Neutrophil (primary cell): Measurements from ENCODE around the gene NINL.
"Not testable (repeated sequence)": the region's sequence is repeated elsewhere in the genome, so short reads cannot be mapped to it uniquely, and the experiment has no call there.

ENCODE experiments used
- H3K27ac ChIP-seq: fragments of 200-600 bp; sonication (generic); 2 replicates; pipeline ENCODE4 v1.5.1; 2016; ENCODE audit warnings: mild to moderate bottlenecking, moderate library complexity
- H3K27me3 ChIP-seq: fragments of 200-600 bp; sonication (generic); 2 replicates; pipeline ENCODE4 v1.6.0; 2016; ENCODE audit warnings: mild to moderate bottlenecking
- H3K36me3 ChIP-seq: fragments of 200-600 bp; sonication (generic); 2 replicates; pipeline ENCODE4 v1.5.1; 2017
- H3K4me1 ChIP-seq, 2 experiments: fragments of 200-600 bp in 1 of 2; sonication (generic) in 1 of 2; 1 replicate in 1 of 2; 2 replicates in 1 of 2; pipeline versions ENCODE4 v1.5.1 to v1.6.1; 2013 to 2016; ENCODE audit warnings: low read depth in 1 of 2, low read length in 1 of 2, mild to moderate bottlenecking in 1 of 2, moderate library complexity in 1 of 2; ENCODE audit not compliant: control insufficient read depth in 1 of 2, insufficient read depth in 1 of 2
- H3K4me3 ChIP-seq, 2 experiments: fragments of 200-600 bp in 1 of 2; sonication (generic) in 1 of 2; 1 replicate in 1 of 2; 2 replicates in 1 of 2; pipeline ENCODE4 v1.5.1; 2013 to 2016; ENCODE audit warnings: low read depth in 1 of 2, low read length in 1 of 2, mild to moderate bottlenecking in 1 of 2, moderate library complexity in 1 of 2
- H3K9me3 ChIP-seq: fragments of 200-600 bp; sonication (generic); 2 replicates; pipeline ENCODE4 v1.5.1; 2016
- TF ChIP-seq, protein P1 (sequence below): fragments of 200-600 bp; sonication (generic); IDR thresholded peaks from 2 replicates; pipeline ENCODE4 v1.5.1; 2016; ENCODE audit warnings: antibody characterized with exemption

The NINL gene

DNA sequence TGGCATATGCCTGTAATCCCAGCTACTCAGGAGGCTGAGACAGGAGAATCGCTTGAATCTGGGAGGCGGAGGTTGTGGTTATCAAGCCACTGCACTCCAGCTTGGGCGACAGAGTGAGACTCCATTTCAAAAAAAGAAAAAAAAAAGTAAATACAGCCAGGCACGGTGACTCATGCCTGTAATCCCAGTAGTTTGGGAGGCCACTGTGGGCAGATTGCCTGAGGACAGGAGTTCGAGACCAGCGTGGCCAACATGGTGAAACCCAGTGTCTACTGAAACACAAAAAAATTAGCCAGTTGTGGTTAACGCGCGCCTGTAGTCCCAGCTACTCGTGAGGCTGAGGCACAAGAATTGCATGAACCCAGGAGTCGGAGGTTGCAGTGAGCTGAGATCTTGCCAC, 1.5 kb upstream of the NINL start:
- no peaks in the 10 kb centered on the region for H3K9me3 ChIP-seq
- H3K27ac ChIP-seq = no peak overlapping the region
- no peak overlapping the region for H3K4me3 ChIP-seq
- H3K36me3 ChIP-seq = no peaks in the 10 kb centered on the region
- TF ChIP-seq, protein P1, sequence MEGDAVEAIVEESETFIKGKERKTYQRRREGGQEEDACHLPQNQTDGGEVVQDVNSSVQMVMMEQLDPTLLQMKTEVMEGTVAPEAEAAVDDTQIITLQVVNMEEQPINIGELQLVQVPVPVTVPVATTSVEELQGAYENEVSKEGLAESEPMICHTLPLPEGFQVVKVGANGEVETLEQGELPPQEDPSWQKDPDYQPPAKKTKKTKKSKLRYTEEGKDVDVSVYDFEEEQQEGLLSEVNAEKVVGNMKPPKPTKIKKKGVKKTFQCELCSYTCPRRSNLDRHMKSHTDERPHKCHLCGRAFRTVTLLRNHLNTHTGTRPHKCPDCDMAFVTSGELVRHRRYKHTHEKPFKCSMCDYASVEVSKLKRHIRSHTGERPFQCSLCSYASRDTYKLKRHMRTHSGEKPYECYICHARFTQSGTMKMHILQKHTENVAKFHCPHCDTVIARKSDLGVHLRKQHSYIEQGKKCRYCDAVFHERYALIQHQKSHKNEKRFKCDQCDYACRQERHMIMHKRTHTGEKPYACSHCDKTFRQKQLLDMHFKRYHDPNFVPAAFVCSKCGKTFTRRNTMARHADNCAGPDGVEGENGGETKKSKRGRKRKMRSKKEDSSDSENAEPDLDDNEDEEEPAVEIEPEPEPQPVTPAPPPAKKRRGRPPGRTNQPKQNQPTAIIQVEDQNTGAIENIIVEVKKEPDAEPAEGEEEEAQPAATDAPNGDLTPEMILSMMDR = no peak
- H3K4me1 ChIP-seq = peaks cover 5 to 6% of the 10 kb centered on the region in 2 experiments
- peaks cover 73% of the 10 kb centered on the region for H3K27me3 ChIP-seq

DNA sequence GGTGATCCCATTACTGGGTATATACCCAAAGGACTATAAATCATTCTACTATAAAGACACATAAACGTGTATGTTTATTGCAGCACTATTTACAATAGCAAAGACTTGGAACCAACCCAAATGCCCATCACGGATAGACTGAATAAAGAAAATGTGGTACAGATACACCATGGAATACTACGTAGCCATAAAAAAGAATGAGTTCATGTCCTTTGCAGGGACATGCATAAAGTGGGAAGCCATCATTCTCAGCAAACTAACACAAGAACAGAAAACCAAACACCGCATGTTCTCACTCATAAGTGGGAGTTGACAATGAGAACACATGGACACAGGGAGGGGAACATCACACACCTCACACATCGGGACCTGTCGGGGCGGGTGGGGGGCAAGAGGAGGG, 1.7 kb downstream of the NINL start:
- H3K9me3 ChIP-seq, H3K36me3 ChIP-seq, H3K27ac ChIP-seq, H3K4me3 ChIP-seq, H3K4me1 ChIP-seq: not testable (repeated sequence)
- peaks cover 81% of the 10 kb centered on the region for H3K27me3 ChIP-seq

DNA sequence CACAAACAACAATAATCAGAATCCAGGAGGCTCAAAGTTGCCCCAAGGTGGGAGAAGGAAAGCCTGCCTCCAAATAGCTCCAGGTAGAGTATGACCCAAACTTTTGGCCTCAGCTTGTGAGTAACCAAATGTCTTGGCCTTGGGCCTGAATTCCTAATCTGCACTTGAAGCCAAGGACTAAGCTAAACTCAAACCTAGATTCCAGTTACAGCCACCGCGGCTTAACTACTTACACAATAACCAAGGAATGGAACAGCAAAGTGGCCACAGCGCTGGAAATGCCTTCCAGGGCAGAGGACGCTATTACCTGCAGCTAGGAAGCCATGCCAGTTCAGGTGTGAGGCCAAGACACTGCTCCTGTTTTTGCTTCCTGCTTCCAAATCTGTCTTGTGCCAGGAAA, 4.6 kb downstream of the NINL start:
- TF ChIP-seq, protein P1 = no peak
- Histone ChIP-seq H3K4me1 (peaks cover 5 to 6% of the 10 kb centered on the region in 2 experiments), H3K4me3 (no peak overlapping the region), H3K36me3 (no peaks in the 10 kb centered on the region), H3K9me3 (no peaks in the 10 kb centered on the region), H3K27me3 (peaks cover 53% of the 10 kb centered on the region), H3K27ac (no peak overlapping the region)

DNA sequence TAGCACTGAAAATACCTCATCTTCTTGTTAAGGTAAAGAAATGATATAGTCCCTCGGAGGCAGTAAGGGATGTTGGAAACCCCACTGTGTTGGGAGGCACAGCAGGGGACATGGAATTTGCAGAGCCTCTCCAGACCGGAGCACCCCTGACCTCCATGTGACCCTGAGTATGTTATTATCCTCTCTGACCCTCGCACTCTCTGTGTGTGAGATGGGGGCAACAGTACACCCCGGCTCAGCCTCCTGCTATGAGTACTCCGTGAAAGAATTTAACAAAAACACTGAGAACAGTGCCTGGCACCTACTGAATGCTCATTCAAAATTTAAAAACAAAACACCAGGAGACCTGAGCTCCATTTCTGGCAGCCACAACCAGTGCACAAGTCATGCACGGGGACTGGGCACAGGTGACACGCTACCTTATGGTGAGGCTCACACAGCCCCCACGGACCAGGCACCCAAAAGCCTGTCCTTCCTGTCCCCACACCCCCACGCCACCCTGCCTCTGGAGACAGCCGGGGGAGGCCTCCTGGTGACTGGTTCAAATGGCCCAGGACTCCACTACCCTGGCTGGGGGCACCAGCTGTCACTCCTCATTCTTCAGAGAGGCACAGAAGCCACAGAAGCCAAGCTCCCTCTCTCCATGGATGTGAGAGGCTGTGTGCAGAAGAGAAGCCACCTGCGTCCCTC, 6.1 kb downstream of the NINL start:
- TF ChIP-seq, protein P1 = no peak
- Histone ChIP-seq H3K27ac (no peak overlapping the region), H3K9me3 (no peaks in the 10 kb centered on the region), H3K4me1 (no peaks in the 10 kb centered on the region), H3K36me3 (no peaks in the 10 kb centered on the region), H3K4me3 (no peak overlapping the region), H3K27me3 (peaks cover 38% of the 10 kb centered on the region)

DNA sequence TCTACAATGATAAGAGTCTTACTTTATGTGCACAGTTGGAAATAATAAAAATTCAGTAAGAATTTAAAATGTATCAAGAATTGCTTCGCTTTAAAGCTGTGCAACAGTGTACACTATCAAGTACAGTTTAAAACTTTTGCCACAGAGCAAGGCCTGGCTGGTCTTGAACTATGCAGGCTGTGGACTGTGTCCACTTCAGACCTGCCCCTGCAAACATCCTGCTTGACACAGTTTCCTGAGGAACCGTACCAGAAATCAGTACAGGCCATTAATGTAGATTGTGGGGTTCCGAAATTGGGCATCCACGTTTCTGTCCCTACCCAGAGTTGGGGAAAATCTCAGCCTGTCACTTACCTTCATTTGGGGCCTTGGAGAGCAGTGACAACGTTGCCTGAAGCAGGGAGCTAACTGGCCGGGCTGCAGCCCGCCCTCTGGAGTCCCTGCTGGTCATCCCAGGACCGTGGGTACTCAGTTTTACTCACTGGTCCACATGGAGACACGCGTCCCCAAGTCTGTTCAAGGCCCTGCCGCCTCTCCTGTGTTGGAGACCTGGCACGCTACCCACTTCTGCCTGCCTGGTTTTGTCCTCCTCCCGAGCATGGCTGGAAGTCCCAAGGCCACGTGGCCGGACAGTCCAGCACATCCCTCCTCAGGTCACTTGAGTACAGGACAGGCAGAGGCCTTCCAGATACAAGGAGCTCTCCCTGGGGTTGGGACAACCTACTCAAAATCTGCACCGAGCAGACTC, 8.4 kb downstream of the NINL start:
- Histone ChIP-seq H3K4me3 (no peak overlapping the region), H3K9me3 (no peaks in the 10 kb centered on the region), H3K36me3 (no peaks in the 10 kb centered on the region), H3K4me1 (no peaks in the 10 kb centered on the region), H3K27ac (no peak overlapping the region), H3K27me3 (peaks cover 15% of the 10 kb centered on the region)
- TF ChIP-seq, protein P1 = no peak

DNA sequence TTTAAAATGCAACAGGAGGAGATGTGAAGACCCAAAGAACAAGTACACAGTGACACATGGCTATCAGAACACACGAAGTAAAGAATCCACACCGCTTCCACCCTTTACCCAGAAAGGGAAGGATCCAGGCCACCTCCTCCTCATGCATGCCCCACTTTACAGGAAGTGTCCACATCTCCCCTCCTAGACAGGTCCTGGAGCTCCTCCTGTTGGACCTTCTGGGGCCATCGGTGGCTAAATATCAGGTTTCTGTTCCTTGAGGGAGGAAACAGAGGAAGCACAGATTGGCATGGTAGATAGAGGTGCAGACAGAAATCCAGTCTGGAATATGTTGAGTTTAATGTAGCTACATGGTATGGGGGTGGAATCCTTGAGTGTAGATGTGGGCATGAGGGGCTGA, 10.9 kb downstream of the NINL start:
- Histone ChIP-seq H3K9me3 (no peaks in the 10 kb centered on the region), H3K27ac (no peak overlapping the region), H3K27me3 (no peaks in the 10 kb centered on the region), H3K4me1 (no peaks in the 10 kb centered on the region), H3K4me3 (no peak overlapping the region), H3K36me3 (no peaks in the 10 kb centered on the region)
- TF ChIP-seq, protein P1 = no peak
